DOHH2 (cell line): Measurements from ENCODE around the gene DSTN.

Experiments used
- H3F3A ChIP-seq: fragments of 200-600 bp; sonication (generic), shearing (Covaris generic); 2 replicates; pipeline ENCODE4 v1.6.0; 2016; ENCODE audit warnings: antibody characterized with exemption, mild to moderate bottlenecking; ENCODE audit not compliant: control insufficient read depth, insufficient read depth
- H3K27ac ChIP-seq: fragments of 200-600 bp; sonication (generic); 2 replicates; pipeline ENCODE4 v1.5.1; 2014; ENCODE audit warnings: low read depth, mild to moderate bottlenecking, low read length, moderate library complexity
- H3K27me3 ChIP-seq: fragments of 200-600 bp; sonication (generic); 2 replicates; pipeline ENCODE4 v1.6.1; 2014; ENCODE audit warnings: mild to moderate bottlenecking, low read length, mixed read lengths; ENCODE audit not compliant: control insufficient read depth
- H3K36me3 ChIP-seq: fragments of 200-600 bp; sonication (generic); 2 replicates; pipeline ENCODE4 v1.6.1; 2014; ENCODE audit warnings: mild to moderate bottlenecking, low read length, moderate library complexity, mixed read lengths; ENCODE audit not compliant: control insufficient read depth
- H3K4me1 ChIP-seq: fragments of 200-600 bp; sonication (generic); 2 replicates; pipeline ENCODE4 v1.6.1; 2014; ENCODE audit warnings: mild to moderate bottlenecking, low read length, mixed read lengths; ENCODE audit not compliant: control insufficient read depth
- H3K4me2 ChIP-seq: fragments of 200-600 bp; sonication (generic); 2 replicates; pipeline ENCODE4 v1.6.0; 2014; ENCODE audit warnings: mild to moderate bottlenecking, low read length, moderate library complexity
- H3K4me3 ChIP-seq: fragments of 200-600 bp; sonication (generic); 2 replicates; pipeline ENCODE4 v1.5.1; 2014; ENCODE audit warnings: mild to moderate bottlenecking, low read length, mixed read lengths
- H3K79me2 ChIP-seq: fragments of 200-600 bp; sonication (generic); 2 replicates; pipeline ENCODE4 v1.6.1; 2014; ENCODE audit warnings: mild to moderate bottlenecking, low read length, mixed read lengths; ENCODE audit not compliant: control insufficient read depth
- H3K9me2 ChIP-seq: fragments of 200-600 bp; sonication (generic); replicated peaks from 2 replicates; pipeline ENCODE4 v1.6.1; 2014; ENCODE audit warnings: mild to moderate bottlenecking, low read length, mixed read lengths; ENCODE audit not compliant: control insufficient read depth
- H3K9me3 ChIP-seq: fragments of 200-600 bp; sonication (generic); 2 replicates; pipeline ENCODE4 v1.6.1; 2014; ENCODE audit warnings: antibody characterized with exemption, low read length, mixed read lengths; ENCODE audit not compliant: control insufficient read depth, insufficient read depth
- H4K20me1 ChIP-seq: fragments of 200-600 bp; sonication (generic); 2 replicates; pipeline ENCODE4 v1.6.0; 2014; ENCODE audit warnings: low read depth, mild to moderate bottlenecking, antibody characterized with exemption, low read length, moderate library complexity; ENCODE audit not compliant: control insufficient read depth, insufficient read depth
- CTCF ChIP-seq: fragments of 200-600 bp; sonication (generic); IDR thresholded peaks from one replicate; pipeline ENCODE4 v1.5.1; 2014; ENCODE audit warnings: antibody characterized with exemption, mild to moderate bottlenecking, low read depth, low read length; ENCODE audit not compliant: poor library complexity, severe bottlenecking
- EZH2phosphoT487 ChIP-seq: fragments of 200-600 bp; sonication (generic); IDR thresholded peaks from 2 replicates; pipeline ENCODE4 v1.6.1; 2017; ENCODE audit warnings: borderline replicate concordance, mild to moderate bottlenecking, antibody characterized with exemption, low read length, moderate library complexity, mixed read lengths

The DSTN gene

GRCh38 chr20:17640875-17641378, 71.1 kb downstream of the DSTN start:
- Histone ChIP-seq H3K4me2 (no peak overlapping the region), H4K20me1 (no peaks in the 10 kb centered on the region), H3F3A (no peaks in the 10 kb centered on the region), H3K9me2 (no peaks in the 10 kb centered on the region), H3K4me3 (no peak overlapping the region), H3K27me3 (no peaks in the 10 kb centered on the region), H3K27ac (no peak overlapping the region), H3K79me2 (no peaks in the 10 kb centered on the region), H3K9me3 (no peaks in the 10 kb centered on the region), H3K36me3 (no peaks in the 10 kb centered on the region; the same call in 1 of the 2 replicates), H3K4me1 (peaks cover 10% of the 10 kb centered on the region)
- TF ChIP-seq EZH2phosphoT487 (no peak), CTCF (no peak)

- no peaks in the 10 kb centered on the region for H3F3A ChIP-seq
- H3K27me3 ChIP-seq, result no peaks in the 10 kb centered on the region
- no peak overlapping the region for H3K4me3 ChIP-seq
- H3K36me3 ChIP-seq, result no peaks in the 10 kb centered on the region; the same call in 1 of the 2 replicates
- H3K9me2 ChIP-seq, result no peaks in the 10 kb centered on the region
- H3K27ac ChIP-seq, result no peak overlapping the region
- no peak for TF ChIP-seq EZH2phosphoT487
- no peak for TF ChIP-seq CTCF
- no peaks in the 10 kb centered on the region for H3K79me2 ChIP-seq
- no peaks in the 10 kb centered on the region for H3K9me3 ChIP-seq
- H3K4me1 ChIP-seq, result peaks cover 10% of the 10 kb centered on the region
- no peaks in the 10 kb centered on the region for H4K20me1 ChIP-seq
- H3K4me2 ChIP-seq, result no peak overlapping the region
Observed at GRCh38 chr20:17641520-17641964, 71.7 kb downstream of the DSTN start.

- Histone ChIP-seq H3K9me2 (no peaks in the 10 kb centered on the region), H3K36me3 (no peaks in the 10 kb centered on the region; the same call in 1 of the 2 replicates), H3F3A (no peaks in the 10 kb centered on the region), H3K79me2 (no peaks in the 10 kb centered on the region), H3K9me3 (no peaks in the 10 kb centered on the region), H3K27me3 (no peaks in the 10 kb centered on the region), H4K20me1 (no peaks in the 10 kb centered on the region), H3K4me1 (peaks cover 10% of the 10 kb centered on the region), H3K4me2 (no peak overlapping the region), H3K27ac (no peak overlapping the region), H3K4me3 (no peak overlapping the region)
- TF ChIP-seq CTCF, result no peak
- no peak for TF ChIP-seq EZH2phosphoT487
Observed at GRCh38 chr20:17641993-17642392, 72.1 kb downstream of the DSTN start.
